HepG2 (cell line): Measurements from ENCODE around the gene FAM221B. TPM values are rescaled to one million over a fixed set of nuclear protein-coding genes. Genes with fewer than 3 reads are reported as not detected.

Source experiments
- FUBP1 ChIP-seq: sonication (generic); formaldehyde crosslinking; IDR thresholded peaks from 2 replicates; pipeline ENCODE4 v1.5.1; 2020; ENCODE audit warnings: missing genetic modification reagents, mild to moderate bottlenecking, borderline replicate concordance
- IRF1 ChIP-seq: sonication (generic); formaldehyde crosslinking; IDR thresholded peaks from 2 replicates; pipeline ENCODE4 v1.4.0; 2020; ENCODE audit warnings: low read depth, mild to moderate bottlenecking, missing genetic modification reagents
- LBX2 ChIP-seq: sonication (generic); formaldehyde crosslinking; IDR thresholded peaks from 2 replicates; pipeline ENCODE4 v1.5.0; 2020; ENCODE audit warnings: missing genetic modification reagents, mild to moderate bottlenecking, borderline replicate concordance
- MBD4 ChIP-seq: IDR thresholded peaks from 2 replicates; pipeline ENCODE4 v1.6.1; 2012; ENCODE audit warnings: low read length, inconsistent platforms, borderline replicate concordance
- PAX8 ChIP-seq: sonication (generic); formaldehyde crosslinking; IDR thresholded peaks from 2 replicates; pipeline ENCODE4 v1.8.0; 2022; ENCODE audit warnings: mild to moderate bottlenecking, missing genetic modification reagents, borderline replicate concordance
- PITX1 ChIP-seq: sonication (generic); formaldehyde crosslinking; IDR thresholded peaks from 2 replicates; pipeline ENCODE4 v1.5.1; 2020; ENCODE audit warnings: mild to moderate bottlenecking, missing genetic modification reagents
- PPARG ChIP-seq: conservative IDR thresholded peaks from 2 replicates; pipeline ENCODE4 v1.6.1; 2016; ENCODE audit warnings: missing biosample characterization, missing genetic modification reagents
- PREB ChIP-seq: sonication (generic); formaldehyde crosslinking; IDR thresholded peaks from 2 replicates; pipeline ENCODE4 v1.4.0; 2020; ENCODE audit warnings: missing genetic modification reagents
- SKI ChIP-seq: fragments of 450-650 bp; IDR thresholded peaks from one replicate; pipeline ENCODE4 v1.6.1; 2018; ENCODE audit warnings: mild to moderate bottlenecking; ENCODE audit not compliant: partially characterized antibody
- SRSF1 ChIP-seq: fragments of 200-400 bp; formaldehyde crosslinking; optimal IDR thresholded peaks from 2 replicates; pipeline ENCODE3; 2017; ENCODE audit warnings: mild to moderate bottlenecking, low read depth, low read length, moderate library complexity
- TEAD2 ChIP-seq: sonication (generic); formaldehyde crosslinking; IDR thresholded peaks from 2 replicates; pipeline ENCODE4 v1.9.0; 2021; ENCODE audit warnings: missing genetic modification reagents
- THRA ChIP-seq: sonication (generic); formaldehyde crosslinking; IDR thresholded peaks from 2 replicates; pipeline ENCODE4 v1.4.0; 2020; ENCODE audit warnings: missing genetic modification reagents, borderline replicate concordance
- YEATS2 ChIP-seq: sonication (generic); formaldehyde crosslinking; IDR thresholded peaks from 2 replicates; pipeline ENCODE4 v1.4.0; 2020; ENCODE audit warnings: missing genetic modification reagents, borderline replicate concordance
- YEATS4 ChIP-seq: sonication (generic); formaldehyde crosslinking; IDR thresholded peaks from 2 replicates; pipeline ENCODE4 v1.4.0; 2020; ENCODE audit warnings: missing genetic modification reagents, borderline replicate concordance
- ZMAT5 ChIP-seq: sonication (generic); formaldehyde crosslinking; IDR thresholded peaks from 2 replicates; pipeline ENCODE4 v1.5.0; 2020; ENCODE audit warnings: mild to moderate bottlenecking, low read depth, missing genetic modification reagents, borderline replicate concordance
- ZMYM2 ChIP-seq: sonication (generic); formaldehyde crosslinking; IDR thresholded peaks from 2 replicates; pipeline ENCODE4 v1.8.0; 2022; ENCODE audit warnings: mild to moderate bottlenecking, missing genetic modification reagents
- ZMYM4 ChIP-seq: sonication (generic); formaldehyde crosslinking; IDR thresholded peaks from 2 replicates; pipeline ENCODE4 v1.8.1; 2023; ENCODE audit warnings: mild to moderate bottlenecking, missing genetic modification reagents
- ZNF17 ChIP-seq: sonication (generic); formaldehyde crosslinking; IDR thresholded peaks from 2 replicates; pipeline ENCODE4 v1.5.0; 2020; ENCODE audit warnings: mild to moderate bottlenecking, missing genetic modification reagents
- ZNF253 ChIP-seq: sonication (generic); formaldehyde crosslinking; IDR thresholded peaks from 2 replicates; pipeline ENCODE4 v1.8.0; 2022; ENCODE audit warnings: mild to moderate bottlenecking, missing genetic modification reagents, borderline replicate concordance
- ZNF326 ChIP-seq: sonication (generic); formaldehyde crosslinking; IDR thresholded peaks from 2 replicates; pipeline ENCODE4 v1.4.0; 2020; ENCODE audit warnings: missing genetic modification reagents, borderline replicate concordance
- ZNF501 ChIP-seq: sonication (generic); formaldehyde crosslinking; IDR thresholded peaks from 2 replicates; pipeline ENCODE4 v1.5.1; 2020; ENCODE audit warnings: mild to moderate bottlenecking, moderate library complexity, missing genetic modification reagents
- ZNF572 ChIP-seq: sonication (generic); formaldehyde crosslinking; IDR thresholded peaks from 2 replicates; pipeline ENCODE4 v1.5.1; 2020; ENCODE audit warnings: mild to moderate bottlenecking, missing genetic modification reagents
- ZNF660 ChIP-seq: sonication (generic); formaldehyde crosslinking; IDR thresholded peaks from 2 replicates; pipeline ENCODE4 v1.5.1; 2020; ENCODE audit warnings: mild to moderate bottlenecking, low read depth, missing genetic modification reagents, borderline replicate concordance
- polyA plus RNA-seq, 8 experiments: library from polyadenylated mRNA; depleted of rRNA in 3 of 8; stranded (reverse) in 7 of 8; unstranded in 1 of 8; fragments of >200 nt; fragmentation: Illumina TruSeq in 4 of 8; extraction: Trizol in 4 of 8; gene quantifications; 2 replicates each; pipeline versions ENCODE4 v1.2.1 to v1.2.3, GENCODE V29; 2011 to 2016; ENCODE audit warnings: low read depth in 4 of 8, missing spikeins in 1 of 8, mixed read lengths in 1 of 8; ENCODE audit not compliant: insufficient read depth in 1 of 8
- total RNA-seq, 5 experiments: library from RNA; depleted of rRNA; stranded (reverse); fragments of >200 nt; fragmentation: Illumina TruSeq; extraction: Trizol; gene quantifications; 2 replicates each; pipeline ENCODE4 v1.2.3, GENCODE V29; 2016; ENCODE audit warnings: low read depth in 1 of 5

The FAM221B gene
- total and polyA plus RNA-seq, 2 of the 13 experiments (the other 11 are each of a cell fraction or from before 2014, with no cell fraction given) = not detected

GRCh38 chr9:35835216-35835632 is 6.7 kb upstream of the FAM221B start (continued):
- TF ChIP-seq YEATS2 (CRISPR knock-in tag) = no peak
- TF ChIP-seq ZNF572 = 0 out of 2 replicates have a peak, but pooled peaks have one; percentile 29
- 0 out of 2 replicates have a peak, but pooled peaks have one; percentile 16 for TF ChIP-seq YEATS4 (CRISPR knock-in tag)
- no peak for TF ChIP-seq ZNF253 (CRISPR knock-in tag)
- no peak for TF ChIP-seq LBX2 (CRISPR knock-in tag)
- TF ChIP-seq ZNF17 = no peak
- TF ChIP-seq SRSF1 = no peak
- no peak for TF ChIP-seq PREB (CRISPR knock-in tag)
- no peak for TF ChIP-seq TEAD2 (CRISPR knock-in tag)
- no peak for TF ChIP-seq SKI
- TF ChIP-seq ZNF326 (CRISPR knock-in tag) = no peak
- no peak for TF ChIP-seq ZNF660
- TF ChIP-seq MBD4 = no peak
- no peak for TF ChIP-seq IRF1
- no peak for TF ChIP-seq ZMAT5 (CRISPR knock-in tag)
- TF ChIP-seq ZMYM2 = no peak
- TF ChIP-seq PITX1 = no peak
- TF ChIP-seq PAX8 (CRISPR knock-in tag) = 0 out of 2 replicates have a peak, but pooled peaks have one; percentile 40
- TF ChIP-seq ZMYM4 (CRISPR knock-in tag) = no peak
- TF ChIP-seq PPARG (CRISPR knock-in tag) = no peak
- no peak for TF ChIP-seq THRA (CRISPR knock-in tag)
- no peak for TF ChIP-seq FUBP1 (CRISPR knock-in tag)
- 0 out of 2 replicates have a peak, but pooled peaks have one; percentile 12 for TF ChIP-seq ZNF501 (CRISPR knock-in tag)
